Mesenchymal stem cell (in vitro differentiated cells and primary cell): ENCODE results near the gene ANKRD9.

Experiments used
- DNase-seq: peaks from one replicate; pipeline ENCODE4 v3.0.0-alpha.2; 2013
- H2AFZ ChIP-seq: one replicate; pipeline ENCODE4 v1.6.1; 2013; ENCODE audit warnings: low read depth, mild to moderate bottlenecking, control low read depth, inconsistent platforms, low read length, moderate library complexity
- H2AK5ac ChIP-seq: 2 replicates; pipeline ENCODE4 v1.6.1; 2013; ENCODE audit warnings: low read length, moderate library complexity, mild to moderate bottlenecking, inconsistent platforms; ENCODE audit not compliant: severe bottlenecking
- H2BK120ac ChIP-seq: one replicate; pipeline ENCODE4 v1.6.1; 2013; ENCODE audit warnings: low read depth, mild to moderate bottlenecking, inconsistent platforms, low read length, moderate library complexity
- H2BK12ac ChIP-seq, 2 experiments: one replicate each; pipeline ENCODE4 v1.6.1; 2013; ENCODE audit warnings: inconsistent platforms in 2 of 2, low read length in 2 of 2, mild to moderate bottlenecking in 2 of 2, moderate library complexity in 2 of 2, control low read depth in 1 of 2
- H2BK15ac ChIP-seq: one replicate; pipeline ENCODE4 v1.6.1; 2013; ENCODE audit warnings: mild to moderate bottlenecking, low read depth, inconsistent platforms; ENCODE audit not compliant: poor library complexity, severe bottlenecking
- H2BK5ac ChIP-seq: 2 replicates; pipeline ENCODE4 v1.6.1; 2013; ENCODE audit warnings: low read depth, mild to moderate bottlenecking, low read length, control low read depth, inconsistent platforms; ENCODE audit not compliant: poor library complexity, severe bottlenecking
- H3K14ac ChIP-seq, 2 experiments: one replicate each; pipeline ENCODE4 v1.6.1; 2013; ENCODE audit warnings: inconsistent platforms in 2 of 2, low read length in 2 of 2, control low read depth in 1 of 2, mild to moderate bottlenecking in 1 of 2, moderate library complexity in 1 of 2
- H3K18ac ChIP-seq, 2 experiments: one replicate each; pipeline ENCODE4 v1.6.1; 2013; ENCODE audit warnings: inconsistent platforms in 2 of 2, low read length in 2 of 2, control low read depth in 1 of 2, low read depth in 1 of 2, mild to moderate bottlenecking in 1 of 2
- H3K23ac ChIP-seq, 2 experiments: one replicate each; pipeline ENCODE4 v1.6.1; 2013; ENCODE audit warnings: inconsistent platforms in 2 of 2, low read length in 2 of 2, mild to moderate bottlenecking in 2 of 2, moderate library complexity in 2 of 2, control low read depth in 1 of 2
- H3K27ac ChIP-seq: 2 replicates; pipeline ENCODE4 v1.5.1; 2013; ENCODE audit warnings: mild to moderate bottlenecking, moderate library complexity, low read length, control low read depth, inconsistent platforms; ENCODE audit not compliant: poor library complexity, severe bottlenecking
- H3K27me3 ChIP-seq, 2 experiments: 2 replicates each; pipeline versions ENCODE4 v1.6.1 to v1.7.0; 2013; ENCODE audit warnings: low read length in 2 of 2, mild to moderate bottlenecking in 2 of 2, moderate library complexity in 2 of 2, control low read depth in 1 of 2, inconsistent platforms in 1 of 2; ENCODE audit not compliant: control insufficient read depth in 1 of 2, insufficient read depth in 1 of 2
- H3K36me3 ChIP-seq, 2 experiments: 2 replicates each; pipeline versions ENCODE4 v1.6.1 to v1.7.0; 2013; ENCODE audit warnings: low read length in 2 of 2, control low read depth in 1 of 2, inconsistent platforms in 1 of 2, low read depth in 1 of 2, mild to moderate bottlenecking in 1 of 2; ENCODE audit not compliant: insufficient read depth in 2 of 2, control insufficient read depth in 1 of 2
- H3K4ac ChIP-seq, 2 experiments: one replicate each; pipeline ENCODE4 v1.6.1; 2013; ENCODE audit warnings: inconsistent platforms in 2 of 2, low read length in 2 of 2, mild to moderate bottlenecking in 2 of 2, moderate library complexity in 2 of 2, control low read depth in 1 of 2, low read depth in 1 of 2
- H3K4me1 ChIP-seq: 2 replicates; pipeline ENCODE4 v1.6.1; 2013; ENCODE audit warnings: low read depth, low read length, control low read depth; ENCODE audit not compliant: control insufficient read depth, insufficient read depth
- H3K4me2 ChIP-seq: 2 replicates; pipeline ENCODE4 v1.6.1; 2013; ENCODE audit warnings: low read length, mild to moderate bottlenecking, inconsistent platforms; ENCODE audit not compliant: poor library complexity, severe bottlenecking
- H3K4me3 ChIP-seq, 2 experiments: 2 replicates each; pipeline versions ENCODE4 v1.5.1 to v1.7.0; 2013; ENCODE audit warnings: low read length in 2 of 2, mild to moderate bottlenecking in 2 of 2, control low read depth in 1 of 2, low read depth in 1 of 2; ENCODE audit not compliant: insufficient read depth in 1 of 2
- H3K79me1 ChIP-seq: replicated peaks from 2 replicates; pipeline ENCODE4 v1.6.1; 2013; ENCODE audit warnings: mild to moderate bottlenecking, control low read depth, low read length, inconsistent platforms; ENCODE audit not compliant: poor library complexity, severe bottlenecking
- H3K9ac ChIP-seq: 2 replicates; pipeline ENCODE4 v1.7.0; 2013; ENCODE audit warnings: mild to moderate bottlenecking, low read length, moderate library complexity
- H3K9me3 ChIP-seq: 2 replicates; pipeline ENCODE4 v1.7.0; 2013; ENCODE audit warnings: mild to moderate bottlenecking, low read length; ENCODE audit not compliant: control insufficient read depth
- H4K8ac ChIP-seq: one replicate; pipeline ENCODE4 v1.6.1; 2013; ENCODE audit warnings: inconsistent platforms, mild to moderate bottlenecking, low read length, moderate library complexity
- H4K91ac ChIP-seq: one replicate; pipeline ENCODE4 v1.6.1; 2013; ENCODE audit warnings: mild to moderate bottlenecking, low read length, inconsistent platforms
- WGBS: methylation state at CpG from one replicate; pipeline ENCODE4 v1.1.7; 2013; ENCODE audit warnings: mixed read lengths; 5-methylcytosine and 5-hydroxymethylcytosine counted together

Gene ANKRD9

GRCh38 chr14:102501751-102502315 is 7.7 kb downstream of the ANKRD9 start:
- Histone ChIP-seq H3K4me2 (no peak overlapping the region), H2BK5ac (no peak overlapping the region), H2BK15ac (no peak overlapping the region), H4K91ac (no peak overlapping the region), H2BK120ac (no peak overlapping the region), H3K27me3 (no peaks in the 10 kb centered on the region), H3K9me3 (no peaks in the 10 kb centered on the region), H3K18ac (no peak overlapping the region), H3K4me1 (peaks cover 16% of the 10 kb centered on the region), H3K79me1 (no peaks in the 10 kb centered on the region), H3K23ac (no peak overlapping the region), H2AK5ac (no peak overlapping the region), H2BK12ac (no peak overlapping the region), H3K14ac (no peak overlapping the region), H3K4me3 (no peak overlapping the region), H3K9ac (no peak overlapping the region), H3K27ac (no peak overlapping the region), H3K36me3 (peaks cover 31 to 62% of the 10 kb centered on the region in 2 experiments), H4K8ac (no peak overlapping the region), H2AFZ (no peak overlapping the region), H3K4ac (no peak overlapping the region)
- WGBS: 95% methylated on average over 20 of the region's 20 CpGs
- DNase-seq: no peak

GRCh38 chr14:102500713-102501112 is 8.9 kb downstream of the ANKRD9 start:
- Histone ChIP-seq H2BK12ac (peak overlapping the region in 1 of 2 experiments; percentile 35), H3K79me1 (no peaks in the 10 kb centered on the region), H2BK120ac (no peak overlapping the region), H2BK5ac (no peak overlapping the region), H3K27ac (no peak overlapping the region), H3K4me3 (no peak overlapping the region), H2AFZ (no peak overlapping the region), H3K36me3 (peaks cover 32 to 62% of the 10 kb centered on the region in 2 experiments), H3K4ac (no peak overlapping the region), H3K4me2 (no peak overlapping the region), H2AK5ac (no peak overlapping the region), H4K91ac (no peak overlapping the region), H3K18ac (no peak overlapping the region), H3K9me3 (no peaks in the 10 kb centered on the region), H3K23ac (no peak overlapping the region), H4K8ac (no peak overlapping the region), H3K4me1 (peaks cover 15% of the 10 kb centered on the region), H2BK15ac (peak overlapping the region; percentile 60), H3K14ac (no peak overlapping the region), H3K9ac (peak overlapping the region; percentile 84), H3K27me3 (no peaks in the 10 kb centered on the region)
- no peak for DNase-seq
- WGBS: 80% methylated on average over 3 of the region's 3 CpGs

- Histone ChIP-seq H2BK15ac (no peak overlapping the region), H3K23ac (peak overlapping the region in 1 of 2 experiments; percentile 28), H4K91ac (peak overlapping the region; percentile 76), H3K36me3 (peaks cover 32 to 60% of the 10 kb centered on the region in 2 experiments), H2BK120ac (no peak overlapping the region), H3K4ac (peak overlapping the region in 1 of 2 experiments; percentile 24), H4K8ac (peak overlapping the region; percentile 61), H3K4me3 (no peak overlapping the region), H2BK12ac (peak overlapping the region; percentile 32 to 73), H3K18ac (peak overlapping the region; percentile 46 to 56), H3K4me1 (peaks cover 14% of the 10 kb centered on the region), H2AFZ (no peak overlapping the region), H3K9me3 (no peaks in the 10 kb centered on the region), H3K14ac (no peak overlapping the region), H3K27me3 (no peaks in the 10 kb centered on the region), H3K4me2 (no peak overlapping the region), H2AK5ac (no peak overlapping the region), H3K79me1 (no peaks in the 10 kb centered on the region), H2BK5ac (no peak overlapping the region), H3K9ac (peak overlapping the region; percentile 84), H3K27ac (no peak overlapping the region)
- peak; percentile 73 for DNase-seq
- WGBS: 81% methylated on average over 13 of the region's 14 CpGs
Measured at GRCh38 chr14:102500158-102500662, 9.4 kb downstream of the ANKRD9 start.

GRCh38 chr14:102499401-102500157 is 10.0 kb downstream of the ANKRD9 start:
- Histone ChIP-seq H4K91ac (no peak overlapping the region), H3K4me1 (peaks cover 12% of the 10 kb centered on the region), H3K4ac (peak overlapping the region in 1 of 2 experiments; percentile 24), H3K4me2 (no peak overlapping the region), H2BK5ac (no peak overlapping the region), H3K36me3 (peaks cover 32 to 59% of the 10 kb centered on the region in 2 experiments), H3K79me1 (no peaks in the 10 kb centered on the region), H2BK12ac (no peak overlapping the region), H3K14ac (no peak overlapping the region), H2AK5ac (no peak overlapping the region), H2BK15ac (no peak overlapping the region), H2AFZ (no peak overlapping the region), H3K4me3 (no peak overlapping the region), H3K27ac (no peak overlapping the region), H4K8ac (no peak overlapping the region), H3K27me3 (no peaks in the 10 kb centered on the region), H3K18ac (no peak overlapping the region), H3K23ac (no peak overlapping the region), H3K9ac (peak overlapping the region; percentile 84), H2BK120ac (no peak overlapping the region), H3K9me3 (no peaks in the 10 kb centered on the region)
- 95% methylated on average over 23 of the region's 23 CpGs for WGBS
- no peak for DNase-seq
